CD4-positive, CD25-positive, alpha-beta regulatory T cell (primary cell): Measurements from ENCODE around the gene SPRR2A. TPM values are rescaled to one million over a fixed set of nuclear protein-coding genes. Genes with fewer than 3 reads are reported as not detected.
"Not testable (repeated sequence)": the region's sequence is repeated elsewhere in the genome, so short reads cannot be mapped to it uniquely, and the experiment has no call there.

Experiments used
- ATAC-seq, 2 donors: fragments of 150-1000 bp; cut with Tn5 transposase; one replicate each; pipeline ENCODE4 v1.10.0; 2021; ENCODE audit warnings: low read depth in 2 of 2, moderate number of reproducible peaks in 2 of 2, moderate library complexity in 1 of 2
- DNase-seq, 3 donors: peaks; one replicate each; pipeline versions ENCODE4 v3.0.0 to v3.0.0-alpha.2; 2012 to 2022; ENCODE audit warnings: mixed read lengths in 1 of 3
- H3K27ac ChIP-seq: one replicate; pipeline ENCODE4 v1.7.0; 2013; ENCODE audit warnings: mild to moderate bottlenecking, low read length; ENCODE audit not compliant: insufficient read depth, poor library complexity, severe bottlenecking
- H3K27me3 ChIP-seq: one replicate; pipeline ENCODE4 v1.7.0; 2013; ENCODE audit warnings: low read length; ENCODE audit not compliant: control insufficient read depth, insufficient read depth
- H3K36me3 ChIP-seq: one replicate; pipeline ENCODE4 v1.7.0; 2013; ENCODE audit warnings: mild to moderate bottlenecking, low read length, moderate library complexity; ENCODE audit not compliant: control insufficient read depth, insufficient read depth
- H3K4me1 ChIP-seq: 2 replicates; pipeline ENCODE4 v1.7.0; 2013; ENCODE audit warnings: mild to moderate bottlenecking, low read length; ENCODE audit not compliant: insufficient read depth, control insufficient read depth, poor library complexity, severe bottlenecking
- H3K4me3 ChIP-seq: one replicate; pipeline ENCODE4 v1.7.0; 2013; ENCODE audit warnings: low read depth, mild to moderate bottlenecking, low read length, moderate library complexity
- H3K9me3 ChIP-seq, 2 experiments: 1 replicate in 1 of 2; 2 replicates in 1 of 2; pipeline ENCODE4 v1.7.0; 2013; ENCODE audit warnings: low read length in 2 of 2, mild to moderate bottlenecking in 1 of 2, moderate library complexity in 1 of 2; ENCODE audit not compliant: control insufficient read depth in 2 of 2
- H3K27ac Mint-ChIP-seq, 3 donors: one replicate each; pipeline ENCODE4 v1.8.0; 2020 to 2022; ENCODE audit warnings: mild to moderate bottlenecking in 3 of 3, mixed read lengths in 3 of 3, moderate library complexity in 2 of 3
- H3K27me3 Mint-ChIP-seq: one replicate; pipeline ENCODE4 v1.8.0; 2022; ENCODE audit warnings: mild to moderate bottlenecking, mixed read lengths
- H3K36me3 Mint-ChIP-seq: one replicate; pipeline ENCODE4 v1.8.0; 2020; ENCODE audit warnings: mixed read lengths
- H3K4me1 Mint-ChIP-seq, 4 donors: one replicate each; pipeline ENCODE4 v1.8.0; 2020 to 2022; ENCODE audit warnings: mixed read lengths in 4 of 4, mild to moderate bottlenecking in 1 of 4
- H3K4me3 Mint-ChIP-seq, 4 donors: one replicate each; pipeline ENCODE4 v1.8.0; 2020 to 2022; ENCODE audit warnings: mild to moderate bottlenecking in 4 of 4, mixed read lengths in 4 of 4, moderate library complexity in 3 of 4
- H3K9me3 Mint-ChIP-seq, 7 donors: one replicate each; pipeline ENCODE4 v1.8.0; 2020 to 2022; ENCODE audit warnings: mixed read lengths in 7 of 7, mild to moderate bottlenecking in 3 of 7, moderate library complexity in 2 of 7
- polyA plus RNA-seq, 4 donors: library from polyadenylated mRNA; unstranded; fragments of 300-500 nt; fragmentation: Illumina TruSeq; gene quantifications; one replicate each; pipeline ENCODE4 v1.2.3, GENCODE V29; 2021
- total RNA-seq: library from RNA; stranded (reverse); gene quantifications from one replicate; pipeline ENCODE4 v1.2.3, GENCODE V29; 2022

The SPRR2A gene
- total and polyA plus RNA-seq, 5 donors from 2014 or later = not detected

DNA sequence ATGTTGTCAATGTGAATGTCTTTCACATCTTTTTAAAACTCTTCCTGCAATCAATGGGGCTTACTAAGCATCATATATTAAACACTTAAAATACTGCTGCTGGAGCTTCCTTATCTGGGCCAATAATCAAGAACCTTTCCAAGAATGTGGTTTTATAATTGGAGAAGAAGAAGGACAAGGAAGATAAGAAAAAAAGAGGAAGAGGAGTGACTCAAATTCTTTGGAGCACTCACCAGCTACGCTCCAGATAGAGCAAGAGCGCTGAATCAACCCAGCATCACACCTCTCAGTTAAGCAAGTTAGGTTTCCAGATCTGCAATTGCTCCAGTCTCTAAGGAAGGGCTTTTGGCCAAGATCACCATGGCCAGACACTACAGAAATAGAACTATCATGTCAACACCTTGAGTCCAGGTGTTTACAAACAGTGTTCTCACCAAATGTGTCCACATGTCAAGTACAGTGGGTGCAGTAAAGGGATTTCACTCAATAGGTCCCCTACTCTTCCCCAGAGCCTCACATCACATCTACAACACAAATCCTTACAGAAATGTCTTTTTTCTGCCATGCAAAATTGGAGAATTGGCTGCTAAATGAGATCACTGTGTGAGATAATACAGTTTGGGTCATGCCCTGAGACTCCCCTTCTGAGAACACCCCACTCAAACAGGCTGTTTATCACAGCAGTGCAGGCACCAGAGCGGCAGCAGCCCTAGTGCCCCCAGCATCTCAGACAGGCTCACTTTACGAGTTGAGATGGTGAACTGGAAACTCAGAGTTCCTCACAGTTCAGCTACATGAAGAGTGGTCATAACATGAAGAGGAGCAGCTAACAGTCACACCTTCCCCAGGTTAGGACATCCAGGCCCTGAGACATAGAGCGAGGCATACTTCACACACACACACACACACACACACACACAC lies 15.8 kb upstream of the SPRR2A start:
- no peaks in the 10 kb centered on the region for H3K4me1 Mint-ChIP-seq
- H3K27me3 Mint-ChIP-seq = peaks cover 4% of the 10 kb centered on the region
- H3K27ac Mint-ChIP-seq = no peak overlapping the region
- Histone ChIP-seq H3K27ac (no peak overlapping the region), H3K4me3 (no peak overlapping the region), H3K36me3 (no peaks in the 10 kb centered on the region), H3K4me1 (no peaks in the 10 kb centered on the region), H3K27me3 (peaks cover 1% of the 10 kb centered on the region), H3K9me3 (no peaks in the 10 kb centered on the region)
- H3K4me3 Mint-ChIP-seq = no peak overlapping the region
- H3K36me3 Mint-ChIP-seq = no peaks in the 10 kb centered on the region
- ATAC-seq = no peak
- DNase-seq = no peak
- H3K9me3 Mint-ChIP-seq = peaks cover 0 to 7% (median 0%) of the 10 kb centered on the region in 7 donors

DNA sequence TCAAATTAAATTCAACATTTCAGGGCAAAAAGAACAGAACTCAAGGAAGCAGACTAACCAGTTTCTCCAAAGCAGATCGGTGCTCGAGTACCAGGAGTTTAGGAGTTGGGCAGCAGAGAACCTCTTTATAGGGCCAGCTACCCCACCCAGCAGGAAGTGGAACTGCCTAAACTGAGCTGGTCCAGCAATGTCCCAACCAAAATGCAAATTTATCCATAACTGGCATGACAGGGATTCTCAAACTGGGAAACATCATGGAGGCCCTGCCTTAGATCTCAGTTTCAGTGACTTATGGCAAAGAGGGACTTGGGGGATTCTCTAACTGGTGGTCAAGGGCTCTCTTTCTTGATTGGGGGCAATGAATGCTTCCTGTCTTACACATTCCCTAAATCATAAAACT lies 14.2 kb upstream of the SPRR2A start, which contains the start of gene SPRR2B:
SPRR2B (minus strand) TSS at position 101 of the 400 bp plus-strand sequence. CDS start 772 bp downstream, outside the sequence.
- Histone ChIP-seq H3K4me1 (no peaks in the 10 kb centered on the region), H3K4me3 (no peak within 1 kb of the TSS), H3K36me3 (no peaks in the 10 kb centered on the region), H3K27me3 (peaks cover 1% of the 10 kb centered on the region), H3K27ac (no peak within 1 kb of the TSS), H3K9me3 (no peaks in the 10 kb centered on the region)
- Mint-ChIP-seq H3K27me3 (peaks cover 4% of the 10 kb centered on the region), H3K9me3 (peaks cover 0 to 2% (median 0%) of the 10 kb centered on the region in 7 donors), H3K4me3 (no peak within 1 kb of the TSS), H3K36me3 (no peaks in the 10 kb centered on the region), H3K27ac (no peak within 1 kb of the TSS), H3K4me1 (no peaks in the 10 kb centered on the region)
- ATAC-seq (no peak), DNase-seq (no peak)

GRCh38 chr1:153070243-153070642 lies 12.9 kb upstream of the SPRR2A start:
- no peak overlapping the region for H3K27ac ChIP-seq
- DNase-seq (no peak), ATAC-seq (no peak)
- H3K27me3 Mint-ChIP-seq = peaks cover 10% of the 10 kb centered on the region
- no peaks in the 10 kb centered on the region for H3K36me3 Mint-ChIP-seq
- H3K4me3 ChIP-seq = no peak overlapping the region
- H3K27me3 ChIP-seq = peaks cover 1% of the 10 kb centered on the region
- no peaks in the 10 kb centered on the region for H3K9me3 ChIP-seq
- H3K4me3 Mint-ChIP-seq = no peak overlapping the region
- H3K9me3 Mint-ChIP-seq = peaks cover 0 to 2% (median 0%) of the 10 kb centered on the region in 7 donors
- no peaks in the 10 kb centered on the region for H3K4me1 ChIP-seq
- no peak overlapping the region for H3K27ac Mint-ChIP-seq
- no peaks in the 10 kb centered on the region for H3K4me1 Mint-ChIP-seq
- no peaks in the 10 kb centered on the region for H3K36me3 ChIP-seq

GRCh38 chr1:153058826-153059784 lies 1.8 kb upstream of the SPRR2A start:
- no peak overlapping the region for H3K4me3 Mint-ChIP-seq
- H3K36me3 ChIP-seq = no peaks in the 10 kb centered on the region
- H3K4me1 Mint-ChIP-seq = no peaks in the 10 kb centered on the region
- H3K27me3 ChIP-seq = peaks cover 4% of the 10 kb centered on the region
- peaks cover 41% of the 10 kb centered on the region for H3K27me3 Mint-ChIP-seq
- ATAC-seq = no peak
- no peak overlapping the region for H3K27ac Mint-ChIP-seq
- peaks cover 0 to 2% (median 0%) of the 10 kb centered on the region in 7 donors for H3K9me3 Mint-ChIP-seq
- no peaks in the 10 kb centered on the region for H3K4me1 ChIP-seq
- H3K27ac ChIP-seq = no peak overlapping the region
- no peak for DNase-seq
- H3K9me3 ChIP-seq = no peaks in the 10 kb centered on the region
- no peaks in the 10 kb centered on the region for H3K36me3 Mint-ChIP-seq
- no peak overlapping the region for H3K4me3 ChIP-seq

DNA sequence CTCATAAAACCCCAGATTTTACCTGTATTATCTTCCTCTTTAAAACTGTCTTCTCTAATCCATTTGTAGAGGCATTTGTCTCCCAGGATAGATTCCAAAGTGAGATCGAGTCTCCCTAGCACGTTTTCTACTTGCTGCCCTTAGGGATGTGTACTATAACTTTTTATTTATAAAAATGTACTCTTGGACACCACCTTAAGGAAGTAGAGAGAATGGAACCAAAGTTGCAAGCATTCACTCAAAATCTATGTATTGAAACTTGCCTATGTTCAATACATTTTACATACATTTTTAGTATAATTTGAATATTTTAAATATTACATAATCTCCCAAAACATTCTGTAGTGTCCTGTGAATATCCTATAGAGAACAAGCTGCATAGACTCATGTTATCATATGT lies 842 bp upstream of the SPRR2A start:
- DNase-seq (no peak), ATAC-seq (no peak)
- Histone ChIP-seq H3K36me3 (no peaks in the 10 kb centered on the region), H3K4me1 (no peaks in the 10 kb centered on the region), H3K27me3 (peaks cover 4% of the 10 kb centered on the region), H3K27ac (no peak overlapping the region), H3K4me3 (no peak overlapping the region), H3K9me3 (no peaks in the 10 kb centered on the region)
- Mint-ChIP-seq H3K9me3 (peaks cover 0 to 2% (median 0%) of the 10 kb centered on the region in 7 donors), H3K4me3 (no peak overlapping the region), H3K27ac (no peak overlapping the region), H3K36me3 (no peaks in the 10 kb centered on the region), H3K4me1 (no peaks in the 10 kb centered on the region), H3K27me3 (peaks cover 41% of the 10 kb centered on the region)

GRCh38 chr1:153056111-153056510 lies 1.2 kb downstream of the SPRR2A start:
- not testable (repeated sequence) for H3K4me1 ChIP-seq, H3K4me3 ChIP-seq, DNase-seq, H3K4me1 Mint-ChIP-seq, H3K36me3 ChIP-seq, H3K27ac Mint-ChIP-seq, H3K4me3 Mint-ChIP-seq, H3K36me3 Mint-ChIP-seq, H3K27me3 ChIP-seq, H3K9me3 ChIP-seq, H3K9me3 Mint-ChIP-seq, H3K27ac ChIP-seq, ATAC-seq
- H3K27me3 Mint-ChIP-seq = peaks cover 45% of the 10 kb centered on the region

GRCh38 chr1:153049211-153049610 lies 8.1 kb downstream of the SPRR2A start:
- H3K4me1 ChIP-seq = no peaks in the 10 kb centered on the region
- Mint-ChIP-seq H3K36me3 (no peaks in the 10 kb centered on the region), H3K4me3 (no peak overlapping the region), H3K9me3 (peaks cover 0 to 2% (median 0%) of the 10 kb centered on the region in 7 donors), H3K27ac (no peak overlapping the region), H3K27me3 (peaks cover 28% of the 10 kb centered on the region), H3K4me1 (no peaks in the 10 kb centered on the region)
- no peaks in the 10 kb centered on the region for H3K36me3 ChIP-seq
- no peak overlapping the region for H3K4me3 ChIP-seq
- H3K9me3 ChIP-seq = no peaks in the 10 kb centered on the region
- peaks cover 9% of the 10 kb centered on the region for H3K27me3 ChIP-seq
- H3K27ac ChIP-seq = no peak overlapping the region
- DNase-seq (no peak), ATAC-seq (no peak)
